Measurements from ENCODE around the gene C3orf38. TPM values are rescaled to one million over a fixed set of nuclear protein-coding genes. Genes with fewer than 3 reads are reported as not detected.
"Not testable (repeated sequence)": the region's sequence is repeated elsewhere in the genome, so short reads cannot be mapped to it uniquely, and the experiment has no call there.

Gene C3orf38
- total RNA-seq, 2 donors from 2014 or later = 29.6 to 33.3 TPM

DNA sequence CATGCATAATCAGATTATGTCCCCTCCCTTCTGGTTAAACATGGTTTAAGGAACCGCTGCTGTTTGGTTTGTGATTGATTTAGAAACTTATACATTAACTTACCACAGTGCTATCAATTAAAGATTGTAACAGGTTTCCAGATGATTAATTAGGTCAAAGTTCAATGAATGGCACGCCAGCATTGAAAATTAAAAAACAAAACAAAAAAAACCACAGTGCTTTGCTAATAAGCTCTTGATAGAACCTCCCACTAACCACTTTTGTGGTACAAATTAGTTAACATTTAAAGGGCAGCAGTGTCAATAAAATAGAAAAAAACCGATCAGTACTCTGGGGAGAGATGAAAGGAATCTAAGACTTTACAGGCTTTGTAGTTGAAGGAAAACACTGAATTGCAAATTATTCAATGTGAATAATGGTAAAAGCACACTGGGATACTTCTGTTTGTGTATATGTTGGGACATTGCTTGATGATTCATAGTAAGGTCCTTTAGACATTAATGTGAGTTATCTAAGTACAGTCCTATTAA lies 7.6 kb upstream of the C3orf38 start:
- no peaks in the 10 kb centered on the region for H3K27me3 Mint-ChIP-seq
- H3K9me3 Mint-ChIP-seq = no peaks in the 10 kb centered on the region
- H3K27ac Mint-ChIP-seq = peak overlapping the region; percentile 55
- H3K36me3 Mint-ChIP-seq (ENCODE audit: low read depth) = peaks cover 62% of the 10 kb centered on the region
- H3K4me3 Mint-ChIP-seq = peak overlapping the region; percentile 30
- peaks cover 12% of the 10 kb centered on the region for H3K4me1 Mint-ChIP-seq
- peak; percentile 52 for ATAC-seq (replicated peaks)

DNA sequence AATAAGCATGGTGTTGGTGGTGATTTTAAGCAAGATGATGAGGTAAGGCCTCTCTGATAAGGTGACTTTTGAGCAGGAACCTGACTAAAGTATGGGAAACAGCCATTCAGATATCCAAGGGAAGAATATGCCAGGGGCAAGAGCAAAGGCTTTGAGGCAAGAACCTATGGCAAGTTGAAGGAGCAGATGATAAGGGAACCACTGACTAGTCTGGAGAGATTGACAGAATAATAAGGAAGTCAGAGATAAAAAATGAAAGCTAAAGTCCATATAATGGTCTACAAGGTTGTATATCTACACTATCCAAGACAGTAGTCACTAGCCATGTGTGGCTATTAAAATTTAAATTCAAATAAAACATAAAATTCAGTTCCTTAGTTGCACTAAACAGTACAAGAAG lies 2.5 kb upstream of the C3orf38 start:
- Mint-ChIP-seq H3K27me3 (no peaks in the 10 kb centered on the region), H3K4me1 (peaks cover 23% of the 10 kb centered on the region), H3K27ac (no peak overlapping the region), H3K36me3 (ENCODE audit: low read depth) (peaks cover 30% of the 10 kb centered on the region), H3K4me3 (no peak overlapping the region), H3K9me3 (no peaks in the 10 kb centered on the region)
- no peak for ATAC-seq (replicated peaks)

DNA sequence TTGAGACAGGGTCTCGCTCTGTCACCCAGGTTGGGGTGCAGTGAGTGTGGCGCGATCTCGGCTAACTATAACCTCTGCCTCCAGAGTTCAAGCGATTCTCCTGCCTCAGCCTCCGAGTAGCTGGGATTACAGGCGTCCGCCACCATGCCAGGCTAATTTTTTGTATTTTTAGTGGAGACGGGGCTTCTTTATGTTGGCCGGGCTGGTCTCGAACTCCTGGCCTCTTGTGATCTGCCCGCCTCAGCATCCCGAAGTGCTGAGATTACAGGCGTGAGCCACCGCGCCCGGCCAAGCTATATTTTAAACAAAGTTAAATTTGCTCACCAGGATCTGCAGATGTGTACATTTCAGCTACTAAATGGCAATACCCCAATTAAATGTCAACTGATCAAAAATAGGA lies 1.1 kb upstream of the C3orf38 start:
- ATAC-seq (replicated peaks) = no peak
- H3K4me3 Mint-ChIP-seq = peak overlapping the region; percentile 92
- H3K27me3 Mint-ChIP-seq = no peaks in the 10 kb centered on the region
- H3K27ac Mint-ChIP-seq = peak overlapping the region; percentile 95
- H3K9me3 Mint-ChIP-seq = no peaks in the 10 kb centered on the region
- peaks cover 30% of the 10 kb centered on the region for H3K36me3 Mint-ChIP-seq (ENCODE audit: low read depth)
- peaks cover 21% of the 10 kb centered on the region for H3K4me1 Mint-ChIP-seq

DNA sequence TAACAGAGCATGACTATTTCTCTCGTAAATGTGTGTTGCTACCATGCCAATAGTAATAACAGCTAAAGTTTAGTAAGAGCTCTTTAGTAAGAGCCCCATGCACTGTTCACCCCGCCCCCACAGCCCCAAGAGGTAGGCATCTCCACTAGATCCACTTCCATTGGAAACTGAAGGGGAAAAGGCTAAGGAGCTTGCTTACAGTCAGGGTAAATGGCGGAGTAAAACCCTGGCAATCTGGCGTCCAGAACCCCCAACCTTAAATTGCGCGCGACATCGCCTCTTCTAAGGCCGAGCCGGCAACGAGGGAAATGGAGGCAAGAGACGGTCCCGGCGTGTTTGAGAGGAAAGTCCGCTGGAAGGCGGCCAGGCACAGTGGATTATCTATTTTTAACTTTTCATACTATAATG lies 654 bp upstream of the C3orf38 start:
- Mint-ChIP-seq H3K27me3 (no peaks in the 10 kb centered on the region), H3K9me3 (no peaks in the 10 kb centered on the region), H3K4me1 (peaks cover 21% of the 10 kb centered on the region), H3K36me3 (ENCODE audit: low read depth) (peaks cover 32% of the 10 kb centered on the region), H3K4me3 (peak overlapping the region; percentile 92), H3K27ac (peak overlapping the region; percentile 95)
- ATAC-seq (replicated peaks) = peak; percentile 29

DNA sequence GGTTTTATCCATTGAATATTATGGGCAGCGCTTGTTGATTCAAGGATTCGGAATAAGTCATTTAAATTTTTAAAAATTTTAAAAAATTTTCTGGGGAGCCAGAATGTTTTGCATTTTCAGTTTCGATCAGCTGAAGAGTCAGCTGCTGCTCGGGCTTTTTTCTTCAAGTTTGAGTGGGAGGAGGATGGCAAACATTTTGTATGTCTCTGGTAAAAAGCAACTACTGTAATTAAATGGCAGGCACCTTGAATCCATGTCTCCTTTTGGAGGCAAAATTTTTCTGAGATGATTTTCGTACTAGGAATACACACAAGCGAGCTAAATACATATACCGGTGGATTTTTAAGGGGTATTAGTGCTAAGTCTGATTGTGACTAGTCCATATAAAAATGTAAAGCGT lies 612 bp downstream of the C3orf38 start:
- H3K36me3 Mint-ChIP-seq (ENCODE audit: low read depth) = peaks cover 45% of the 10 kb centered on the region
- peak overlapping the region; percentile 92 for H3K4me3 Mint-ChIP-seq
- H3K9me3 Mint-ChIP-seq = no peaks in the 10 kb centered on the region
- H3K27ac Mint-ChIP-seq = peak overlapping the region; percentile 95
- H3K4me1 Mint-ChIP-seq = peaks cover 21% of the 10 kb centered on the region
- H3K27me3 Mint-ChIP-seq = no peaks in the 10 kb centered on the region
- ATAC-seq (replicated peaks) = peak; percentile 31

DNA sequence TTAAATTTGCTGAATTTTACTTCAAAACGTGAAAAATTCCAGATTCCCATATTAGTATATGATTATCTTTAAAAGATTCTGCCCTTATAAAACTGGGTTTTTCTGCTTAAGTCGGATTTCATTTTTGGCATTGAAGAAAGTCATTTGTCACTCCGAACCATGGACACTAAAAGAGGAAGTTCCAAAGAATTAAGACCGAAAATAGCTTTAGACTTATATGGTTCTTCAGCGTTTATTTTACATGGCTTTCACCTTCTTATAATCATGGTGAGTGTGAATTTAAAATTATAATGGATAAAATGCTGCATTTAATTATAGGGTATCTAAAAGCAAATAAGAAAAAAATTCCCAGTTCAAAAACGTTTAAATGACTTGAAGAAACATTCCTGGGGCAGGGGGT lies 1.0 kb downstream of the C3orf38 start:
- ATAC-seq (replicated peaks) = no peak
- Mint-ChIP-seq H3K9me3 (no peaks in the 10 kb centered on the region), H3K27ac (peak overlapping the region; percentile 95), H3K27me3 (no peaks in the 10 kb centered on the region), H3K4me3 (peak overlapping the region; percentile 92), H3K4me1 (peaks cover 21% of the 10 kb centered on the region), H3K36me3 (ENCODE audit: low read depth) (peaks cover 49% of the 10 kb centered on the region)

DNA sequence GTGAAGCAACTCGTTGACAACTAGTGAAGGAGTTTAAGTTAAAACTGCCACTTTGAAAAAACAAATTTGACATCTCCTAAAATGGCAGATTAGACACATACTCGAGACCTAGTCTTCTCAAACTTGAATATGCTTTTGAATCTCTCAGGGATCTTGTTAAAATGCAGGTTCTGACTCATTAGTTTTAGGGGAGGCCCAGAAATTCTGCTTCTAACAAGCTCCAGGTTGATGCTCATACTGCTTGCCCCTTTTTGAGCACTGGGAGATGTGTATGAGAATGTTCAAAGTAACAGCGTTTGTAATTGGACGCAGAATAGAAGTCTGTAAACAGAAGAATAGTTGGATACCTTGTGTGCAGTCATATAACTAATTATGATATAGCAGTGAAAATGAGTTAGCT lies 1.6 kb downstream of the C3orf38 start:
- peak; percentile 19 for ATAC-seq (replicated peaks)
- Mint-ChIP-seq H3K9me3 (no peaks in the 10 kb centered on the region), H3K27me3 (no peaks in the 10 kb centered on the region), H3K36me3 (ENCODE audit: low read depth) (peaks cover 55% of the 10 kb centered on the region), H3K4me3 (peak overlapping the region; percentile 92), H3K4me1 (peaks cover 25% of the 10 kb centered on the region), H3K27ac (peak overlapping the region; percentile 95)

DNA sequence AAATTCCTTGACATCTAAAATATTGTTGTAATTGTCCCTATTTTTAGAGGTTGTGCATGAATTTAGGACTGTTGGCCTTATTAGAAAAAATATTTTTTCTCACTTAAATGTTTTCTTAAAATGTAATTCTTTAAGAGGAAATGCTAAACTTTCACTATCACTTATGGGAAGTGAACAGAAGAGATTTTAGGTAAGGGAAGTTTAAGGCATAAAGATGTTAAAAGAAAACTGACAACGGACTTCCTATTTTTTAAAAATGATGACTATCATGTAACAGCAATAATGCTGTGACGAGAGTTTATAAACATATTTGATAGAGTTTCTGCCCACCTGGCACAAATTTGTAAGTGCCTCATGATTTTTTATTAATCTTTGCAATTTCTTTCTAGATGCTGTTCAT lies 3.1 kb downstream of the C3orf38 start:
- Mint-ChIP-seq H3K9me3 (no peaks in the 10 kb centered on the region), H3K4me3 (peak overlapping the region; percentile 92), H3K27me3 (no peaks in the 10 kb centered on the region)

DNA sequence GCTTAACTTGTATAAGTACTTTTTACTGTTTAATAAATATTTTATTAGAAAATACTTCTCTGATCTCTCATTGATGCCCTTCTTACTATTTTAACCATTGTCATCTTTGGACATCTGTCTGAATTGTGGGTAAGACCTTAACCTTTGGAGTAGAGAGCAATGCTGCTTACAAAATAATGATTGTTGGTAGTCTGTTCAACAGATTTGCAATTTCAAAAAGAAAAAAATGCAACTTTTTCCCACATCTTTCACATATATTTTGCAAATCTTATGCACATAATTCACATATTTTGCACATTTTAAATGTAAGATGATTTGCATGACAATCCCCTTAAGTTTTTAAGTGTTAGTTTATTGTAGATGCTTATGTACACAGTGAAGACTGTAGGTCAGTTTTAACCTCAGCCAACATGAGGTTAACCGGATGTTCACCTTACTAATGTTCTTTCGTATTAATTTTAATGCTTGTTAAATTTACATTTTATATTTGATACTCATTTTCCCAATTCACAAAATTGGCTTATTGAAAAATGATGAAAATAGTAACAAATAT lies 16.7 kb downstream of the C3orf38 start:
- no peak overlapping the region for H3K4me3 Mint-ChIP-seq
- no peaks in the 10 kb centered on the region for H3K27me3 Mint-ChIP-seq
- H3K36me3 Mint-ChIP-seq (ENCODE audit: low read depth) = peaks cover 46% of the 10 kb centered on the region
- no peaks in the 10 kb centered on the region for H3K4me1 Mint-ChIP-seq
- no peak overlapping the region for H3K27ac Mint-ChIP-seq
- H3K9me3 Mint-ChIP-seq = no peaks in the 10 kb centered on the region
- ATAC-seq (replicated peaks) = no peak

More for the DNA sequence above, 3.1 kb downstream of the C3orf38 start:
- Mint-ChIP-seq H3K4me1 (peaks cover 17% of the 10 kb centered on the region), H3K27ac (no peak overlapping the region), H3K36me3 (ENCODE audit: low read depth) (peaks cover 70% of the 10 kb centered on the region)
- ATAC-seq (replicated peaks) = no peak

DNA sequence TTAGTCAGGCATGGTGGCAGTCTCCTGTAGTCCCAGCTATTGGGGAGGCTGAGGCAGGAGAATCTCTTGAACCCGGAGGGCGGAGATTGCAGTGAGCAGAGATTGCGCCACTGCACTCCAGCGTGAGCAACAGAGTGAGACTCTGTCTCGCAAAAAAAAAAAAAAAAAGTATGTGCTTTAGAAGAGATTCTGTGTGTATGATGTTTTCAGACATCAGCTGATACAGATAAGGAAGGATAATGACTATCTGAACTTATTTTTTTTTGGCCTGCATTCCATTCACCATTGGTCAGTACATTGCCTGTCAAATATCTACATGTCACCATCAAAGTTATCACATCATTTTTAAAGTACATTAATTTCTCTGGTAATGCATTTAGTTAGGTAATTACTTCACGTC lies 17.4 kb downstream of the C3orf38 start:
- Mint-ChIP-seq H3K27ac (no peak overlapping the region), H3K4me3 (no peak overlapping the region), H3K36me3 (ENCODE audit: low read depth) (peaks cover 39% of the 10 kb centered on the region), H3K9me3 (no peaks in the 10 kb centered on the region), H3K4me1 (no peaks in the 10 kb centered on the region), H3K27me3 (no peaks in the 10 kb centered on the region)
- no peak for ATAC-seq (replicated peaks)

DNA sequence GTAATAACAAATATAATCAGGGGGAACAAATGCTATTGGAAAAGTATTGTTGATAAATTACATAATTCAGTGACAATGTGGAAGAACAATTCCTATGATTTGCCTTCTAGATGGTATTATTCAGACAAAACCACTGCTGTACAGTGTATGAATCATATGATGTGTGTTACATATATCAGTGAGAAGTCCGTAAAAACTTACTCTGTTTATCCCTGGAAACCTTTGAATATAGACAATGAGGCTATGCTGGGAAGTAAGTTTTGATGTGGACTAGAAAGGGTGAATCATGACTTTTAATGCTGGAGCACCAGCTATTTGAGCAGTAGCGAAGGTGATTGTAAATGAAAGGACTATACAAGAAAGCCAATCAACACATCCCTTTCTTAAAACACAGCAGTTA lies 17.9 kb downstream of the C3orf38 start:
- no peaks in the 10 kb centered on the region for H3K4me1 Mint-ChIP-seq
- H3K4me3 Mint-ChIP-seq = no peak overlapping the region
- H3K9me3 Mint-ChIP-seq = no peaks in the 10 kb centered on the region
- peaks cover 34% of the 10 kb centered on the region for H3K36me3 Mint-ChIP-seq (ENCODE audit: low read depth)
- H3K27me3 Mint-ChIP-seq = no peaks in the 10 kb centered on the region
- H3K27ac Mint-ChIP-seq = no peak overlapping the region
- ATAC-seq (replicated peaks) = no peak

DNA sequence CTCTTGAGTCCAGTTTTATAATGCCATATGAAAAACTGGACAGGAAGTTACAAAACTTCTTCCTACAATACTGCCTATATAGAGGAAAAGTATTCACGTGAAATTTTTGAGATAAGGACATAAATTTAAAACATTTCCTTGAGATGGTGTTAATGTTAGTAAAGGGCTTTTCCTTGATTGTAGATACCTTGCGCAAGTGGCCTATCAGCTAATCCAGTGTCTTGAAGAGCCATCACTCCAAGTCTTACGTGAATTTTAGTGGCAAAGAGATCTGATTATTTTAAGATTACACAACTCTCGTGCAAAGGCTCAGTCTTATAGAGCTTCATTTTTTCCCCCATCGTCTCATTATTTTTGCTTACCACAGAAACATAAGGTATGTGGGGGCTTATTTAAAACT lies 18.4 kb downstream of the C3orf38 start:
- Mint-ChIP-seq H3K27me3 (no peaks in the 10 kb centered on the region), H3K4me1 (no peaks in the 10 kb centered on the region), H3K4me3 (no peak overlapping the region), H3K27ac (no peak overlapping the region), H3K36me3 (ENCODE audit: low read depth) (peaks cover 29% of the 10 kb centered on the region), H3K9me3 (no peaks in the 10 kb centered on the region)
- no peak for ATAC-seq (replicated peaks)

DNA sequence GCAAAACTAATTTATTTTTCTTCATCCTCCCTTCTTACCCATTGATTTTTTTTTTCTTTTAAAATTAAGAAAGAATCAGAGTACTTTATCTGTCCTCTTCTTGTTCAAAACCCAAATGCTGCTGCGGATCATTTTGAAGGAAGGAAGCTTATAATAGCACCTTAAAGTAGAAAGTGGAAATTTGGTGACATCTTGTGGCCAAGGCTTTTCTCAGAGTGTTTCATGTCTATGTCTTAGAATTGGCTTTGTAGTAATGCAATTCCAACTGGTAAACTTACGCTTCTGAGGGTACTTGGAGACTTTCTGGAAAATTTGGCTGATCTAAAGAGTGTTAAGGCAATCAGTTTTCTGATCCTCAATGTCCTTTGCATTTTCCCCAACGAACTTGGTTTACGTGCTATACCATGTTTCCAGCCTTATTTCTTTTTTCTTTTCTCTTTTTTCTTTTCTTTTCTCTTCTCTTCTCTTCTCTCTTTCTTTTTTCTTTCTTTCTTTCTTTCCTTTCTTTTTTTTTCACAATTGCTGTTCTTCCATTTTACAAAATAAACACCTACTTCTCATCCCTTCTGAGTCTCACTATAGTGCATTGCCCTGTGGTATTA lies 30.7 kb downstream of the C3orf38 start:
- Mint-ChIP-seq H3K36me3 (ENCODE audit: low read depth) (no peaks in the 10 kb centered on the region), H3K27ac (no peak overlapping the region), H3K4me1 (no peaks in the 10 kb centered on the region), H3K27me3 (no peaks in the 10 kb centered on the region), H3K9me3 (peaks cover 10% of the 10 kb centered on the region), H3K4me3 (no peak overlapping the region)
- peak; percentile 40 for ATAC-seq (replicated peaks)

DNA sequence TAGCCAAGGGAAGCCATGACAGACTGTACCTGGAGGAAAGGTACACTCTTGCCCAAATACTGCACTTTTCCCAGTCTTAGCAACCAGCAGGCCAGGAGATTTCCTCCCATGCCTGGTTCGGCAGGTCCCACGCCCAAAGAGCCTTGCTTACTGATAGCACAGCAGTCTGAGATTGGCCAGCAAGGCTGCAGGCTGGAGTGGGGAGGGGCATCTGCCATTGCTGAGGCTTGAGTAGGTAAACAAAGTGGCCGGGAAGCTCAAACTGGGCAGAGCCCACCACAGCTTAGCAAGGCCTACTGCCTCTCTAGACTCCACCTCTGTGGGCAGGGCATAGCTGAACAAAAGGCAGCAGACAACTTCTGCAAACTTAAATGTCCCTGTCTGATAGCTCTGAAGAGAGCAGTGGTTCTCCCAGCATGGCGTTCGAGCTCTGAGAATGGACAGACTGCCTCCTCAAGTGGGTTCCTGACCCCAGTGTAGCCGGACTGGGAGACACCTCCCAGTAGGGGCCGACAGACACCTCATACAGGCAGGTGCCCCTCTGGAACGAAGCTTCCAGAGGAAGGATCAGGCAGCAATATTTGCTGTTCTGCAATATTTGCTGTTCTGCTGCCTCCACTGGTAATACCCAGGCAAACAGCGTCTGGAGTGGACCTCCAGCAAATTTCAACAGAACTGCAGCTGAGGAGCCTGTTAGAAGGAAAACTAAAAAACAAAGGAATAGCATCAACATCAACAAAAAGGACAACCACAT lies 32.6 kb downstream of the C3orf38 start:
- H3K36me3 Mint-ChIP-seq (ENCODE audit: low read depth); H3K4me1 Mint-ChIP-seq; ATAC-seq (replicated peaks); H3K27ac Mint-ChIP-seq; H3K27me3 Mint-ChIP-seq; H3K4me3 Mint-ChIP-seq; H3K9me3 Mint-ChIP-seq: not testable (repeated sequence)

DNA sequence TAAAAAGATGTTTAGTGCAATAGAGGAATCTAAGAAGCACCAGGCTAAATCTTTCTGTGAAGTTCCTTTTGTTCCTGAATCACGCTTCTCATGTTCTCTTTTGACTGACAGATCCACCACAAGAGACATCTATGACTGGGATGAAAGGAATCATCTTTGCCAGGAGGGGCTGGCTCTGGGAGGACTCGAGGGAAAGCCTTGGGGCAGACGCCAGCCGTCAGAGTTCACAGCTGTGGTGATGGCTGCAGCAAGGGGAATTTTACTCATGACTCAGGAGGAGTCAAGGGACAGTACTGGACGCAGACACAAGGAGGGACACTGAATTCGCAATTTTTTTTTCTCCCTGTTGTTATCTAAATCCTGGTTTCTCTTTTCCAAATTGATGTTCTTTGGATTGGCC lies 38.7 kb downstream of the C3orf38 start:
- no peak for ATAC-seq (replicated peaks)
- Mint-ChIP-seq H3K27ac (no peak overlapping the region), H3K27me3 (no peaks in the 10 kb centered on the region), H3K36me3 (ENCODE audit: low read depth) (no peaks in the 10 kb centered on the region), H3K9me3 (peaks cover 10% of the 10 kb centered on the region), H3K4me1 (peaks cover 4% of the 10 kb centered on the region), H3K4me3 (no peak overlapping the region)
